ENCODE results near the gene APOBEC3H. TPM values are rescaled to one million over a fixed set of nuclear protein-coding genes. Genes with fewer than 3 reads are reported as not detected.
"Not testable (repeated sequence)": the region's sequence is repeated elsewhere in the genome, so short reads cannot be mapped to it uniquely, and the experiment has no call there.

The APOBEC3H gene
- 10 to 100 TPM; 11.0 to 11.6 TPM for total RNA-seq

- POLR2A ChIA-PET = interaction anchor here (0.6 kb wide), 1 partner anchor 304 kb away, joined by 3 read pairs; no protein-coding TSS in a partner anchor
- CTCF ChIA-PET = interaction anchor here (1.6 kb wide), 1 partner anchor 90 kb away, joined by 4 read pairs; no protein-coding TSS in a partner anchor
Measured at GRCh38 chr22:39097098-39098020, at the start of gene APOBEC3H. Gene APOBEC3H (plus strand): TSS chr22:39097244. CDS start chr22:39100279, 3,035 bp downstream.

GRCh38 chr22:39049486-39049885, 47.6 kb upstream of the APOBEC3H start:
- POLR2A ChIA-PET, CTCF ChIA-PET: not testable (repeated sequence)

- CTCF ChIA-PET = not testable (repeated sequence)
Measured at GRCh38 chr22:39051844-39052495, 45.1 kb upstream of the APOBEC3H start.

GRCh38 chr22:39055658-39056057, 41.4 kb upstream of the APOBEC3H start:
- CTCF ChIA-PET = no interaction called here

More at GRCh38 chr22:39051844-39052495, 45.1 kb upstream of the APOBEC3H start:
- POLR2A ChIA-PET = interaction anchor here (0.6 kb wide), 1 partner anchor 116 kb away, joined by 4 read pairs; no protein-coding TSS in a partner anchor

GRCh38 chr22:39061290-39061689, 35.8 kb upstream of the APOBEC3H start:
- POLR2A ChIA-PET, CTCF ChIA-PET: not testable (repeated sequence)

More at GRCh38 chr22:39055658-39056057, 41.4 kb upstream of the APOBEC3H start:
- POLR2A ChIA-PET = no interaction called here

GRCh38 chr22:39061951-39062350, 35.1 kb upstream of the APOBEC3H start:
- POLR2A ChIA-PET, CTCF ChIA-PET: not testable (repeated sequence)

- CTCF ChIA-PET = not testable (repeated sequence)
- POLR2A ChIA-PET = interaction anchor here (0.9 kb wide), 1 partner anchor 22 kb away, joined by 3 read pairs; no protein-coding TSS in a partner anchor
Measured at GRCh38 chr22:39063904-39064303, 33.1 kb upstream of the APOBEC3H start.

GRCh38 chr22:39066442-39067276, 30.4 kb upstream of the APOBEC3H start:
- POLR2A ChIA-PET, CTCF ChIA-PET: not testable (repeated sequence)

GRCh38 chr22:39068033-39068785, 28.8 kb upstream of the APOBEC3H start:
- ChIA-PET POLR2A (no interaction called here), CTCF (interaction anchor here (0.6 to 3.2 kb wide), 2 partner anchors 10 to 27 kb away, joined by 3 to 9 read pairs; partner anchors contain the start of gene APOBEC3G)

GRCh38 chr22:39070186-39070585, 26.9 kb upstream of the APOBEC3H start:
- POLR2A ChIA-PET = no interaction called here

GRCh38 chr22:39072581-39072981, 24.5 kb upstream of the APOBEC3H start:
- POLR2A ChIA-PET, CTCF ChIA-PET: not testable (repeated sequence)

More at GRCh38 chr22:39070186-39070585, 26.9 kb upstream of the APOBEC3H start:
- CTCF ChIA-PET = interaction anchor here (3.2 kb wide), 1 partner anchor 8 kb away, joined by 9 read pairs; the partner anchor contains the start of gene APOBEC3G

GRCh38 chr22:39073981-39074380, 23.1 kb upstream of the APOBEC3H start:
- ChIA-PET CTCF (no interaction called here), POLR2A (no interaction called here)

- CTCF ChIA-PET = interaction anchor here (1.5 kb wide), 1 partner anchor 22 kb away, joined by 3 read pairs; no protein-coding TSS in a partner anchor
- POLR2A ChIA-PET = not testable (repeated sequence)
Measured at GRCh38 chr22:39076155-39077025, 20.7 kb upstream of the APOBEC3H start.

- POLR2A ChIA-PET = not testable (repeated sequence)
- CTCF ChIA-PET = interaction anchor here (1.5 to 2.0 kb wide), 2 partner anchors 8 to 21 kb away, joined by 3 to 9 read pairs; no protein-coding TSS in a partner anchor
Measured at GRCh38 chr22:39077026-39077840, 19.8 kb upstream of the APOBEC3H start, which contains the start of gene APOBEC3G. Gene APOBEC3G (plus strand): TSS chr22:39077275. CDS start chr22:39077362, 87 bp downstream.

- ChIA-PET POLR2A (interaction anchor here (0.7 kb wide), 1 partner anchor 17 kb away, joined by 3 read pairs; no protein-coding TSS in a partner anchor), CTCF (interaction anchor here (2.0 to 2.1 kb wide), 2 partner anchors 9 to 11 kb away, joined by 8 to 9 read pairs; no protein-coding TSS in a partner anchor)
Measured at GRCh38 chr22:39077912-39078311, 19.1 kb upstream of the APOBEC3H start.

- CTCF ChIA-PET = interaction anchor here (2.0 to 2.1 kb wide), 2 partner anchors 9 to 10 kb away, joined by 8 to 9 read pairs; no protein-coding TSS in a partner anchor
- POLR2A ChIA-PET = interaction anchor here (0.7 kb wide), 1 partner anchor 16 kb away, joined by 3 read pairs; no protein-coding TSS in a partner anchor
Measured at GRCh38 chr22:39078329-39078728, 18.7 kb upstream of the APOBEC3H start.
